PC-9 (cell line): ENCODE measurements around the gene ALDH6A1.

ENCODE experiments used
- CTCF ChIP-seq: fragments of 200-600 bp; sonication (generic); conservative IDR thresholded peaks from 2 replicates; pipeline ENCODE4 v1.6.1; 2017; ENCODE audit warnings: mixed run types, antibody characterized with exemption, mild to moderate bottlenecking, moderate library complexity
- EZH2 ChIP-seq: fragments of 200-600 bp; sonication (generic); IDR thresholded peaks from 2 replicates; pipeline ENCODE4 v1.8.0; 2017; ENCODE audit warnings: antibody characterized with exemption, low read depth

- TF ChIP-seq EZH2 (no peak), CTCF (no peak)
Observed at GRCh38 chr14:74081491-74081890, 2.8 kb downstream of the ALDH6A1 start.
